NCI-H748 treated with DMSO at 0.1 percent for 48 hours (cell line): ENCODE results near the gene LSP1.
"Not testable (repeated sequence)": the region's sequence is repeated elsewhere in the genome, so short reads cannot be mapped to it uniquely, and the experiment has no call there.

Source experiments
- DNase-seq: peaks from one replicate; lab custom pipeline; 2025; lab: John Stamatoyannopoulos, UW

Gene LSP1

DNA sequence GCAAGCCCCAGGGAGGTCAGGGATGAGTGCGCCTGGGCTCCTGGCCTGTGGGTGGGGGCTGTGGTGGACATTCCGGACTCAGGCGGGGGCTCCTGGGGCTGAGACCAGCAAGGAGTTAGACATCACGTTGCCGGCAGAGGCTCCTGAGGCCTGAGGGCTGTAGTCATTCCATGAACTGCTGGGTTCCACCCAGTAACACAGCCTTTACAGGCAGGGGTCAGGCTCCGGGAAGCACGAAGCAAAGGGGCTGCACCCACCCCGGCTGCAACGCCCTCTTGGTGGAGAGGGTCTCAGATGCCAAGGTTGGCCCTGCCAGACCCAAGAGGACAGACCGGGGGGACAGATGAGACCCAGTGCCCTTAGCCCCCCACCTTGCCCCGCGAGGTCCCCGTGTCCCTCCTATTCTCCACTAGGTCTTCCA lies 75.6 kb downstream of the LSP1 start:
- no peak for DNase-seq

- DNase-seq: no peak
Observed at GRCh38 chr11:1928891-1929541, 76.1 kb downstream of the LSP1 start.

DNA sequence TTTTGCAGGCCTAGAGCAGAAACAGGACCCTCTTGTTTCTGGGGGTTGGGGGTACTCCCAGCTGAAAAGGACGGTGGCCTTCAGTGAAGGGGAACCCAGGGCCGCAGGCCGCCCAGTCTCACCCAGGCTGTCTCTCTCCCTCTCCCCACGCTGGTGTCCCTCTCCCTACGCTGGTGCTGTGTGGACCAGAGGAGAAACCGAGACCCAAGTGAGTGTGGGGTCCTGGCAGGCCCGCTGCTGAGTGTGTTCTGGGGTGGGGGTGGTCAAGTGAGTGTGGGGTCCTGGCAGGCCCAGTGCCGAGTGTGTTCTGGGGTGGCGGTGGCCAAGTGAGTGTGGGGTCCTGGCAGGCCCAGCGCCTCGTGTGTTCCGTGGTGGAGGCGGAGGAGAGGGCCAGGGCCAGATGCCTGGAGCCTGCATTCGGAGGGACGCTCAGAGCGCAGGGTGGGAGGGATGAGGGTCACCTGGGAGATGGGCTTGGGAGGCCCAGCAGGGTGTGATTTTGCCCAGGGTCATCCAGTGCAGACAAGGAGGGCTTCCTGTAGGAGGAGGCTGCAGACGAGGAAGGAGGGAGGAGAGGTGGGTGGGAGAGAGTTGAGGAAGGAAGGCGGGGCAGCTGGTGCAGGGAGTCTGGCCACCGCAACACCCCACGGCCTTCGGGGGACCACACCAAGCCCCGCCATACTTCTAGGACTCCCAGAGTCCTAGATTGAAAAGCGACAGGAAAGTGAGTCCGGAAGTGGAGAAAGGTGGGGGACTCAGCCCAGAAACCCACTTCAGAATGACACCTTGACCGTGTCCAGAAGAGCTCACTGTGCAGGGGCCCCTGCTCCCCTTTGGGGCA lies 77.0 kb downstream of the LSP1 start:
- DNase-seq: no peak

- DNase-seq: no peak
Observed at GRCh38 chr11:1930462-1930830, 77.6 kb downstream of the LSP1 start.

DNA sequence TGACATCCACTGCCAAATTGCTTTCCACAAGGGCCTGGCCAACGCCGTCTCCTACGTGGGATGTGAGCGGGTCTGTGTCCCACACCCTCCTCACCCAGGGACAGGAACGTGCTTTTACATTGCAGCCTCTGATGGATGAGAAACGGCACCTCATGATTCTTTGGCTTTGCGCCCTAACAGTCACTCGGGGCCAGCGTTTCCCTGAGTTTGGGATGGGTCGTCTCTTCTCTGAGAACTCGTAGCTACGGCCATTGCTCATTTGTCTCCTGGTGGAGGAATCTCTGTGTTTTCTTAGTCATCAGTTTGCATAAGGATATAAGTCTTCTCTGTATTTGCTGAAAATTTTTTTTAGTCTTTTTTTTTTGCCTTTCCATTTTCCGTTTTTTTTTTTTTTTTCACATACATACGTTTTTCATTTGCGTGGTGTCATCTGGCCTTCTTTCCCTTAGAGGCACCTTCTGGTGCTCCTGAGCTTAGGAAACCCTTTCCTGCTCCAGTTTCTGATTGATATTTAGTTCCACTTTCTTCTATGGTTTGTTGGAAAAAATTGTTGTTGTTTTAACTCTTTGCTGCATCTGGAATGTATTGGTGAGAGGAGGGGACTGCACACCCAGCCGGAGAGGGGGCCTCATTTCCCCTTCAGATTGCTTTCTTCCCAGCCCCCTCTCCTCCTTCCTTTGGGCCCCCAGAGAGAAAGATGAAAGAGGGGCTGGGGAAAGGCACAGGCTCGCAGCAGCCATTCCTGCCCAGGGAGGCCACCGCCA lies 78.6 kb downstream of the LSP1 start:
- DNase-seq: no peak

DNA sequence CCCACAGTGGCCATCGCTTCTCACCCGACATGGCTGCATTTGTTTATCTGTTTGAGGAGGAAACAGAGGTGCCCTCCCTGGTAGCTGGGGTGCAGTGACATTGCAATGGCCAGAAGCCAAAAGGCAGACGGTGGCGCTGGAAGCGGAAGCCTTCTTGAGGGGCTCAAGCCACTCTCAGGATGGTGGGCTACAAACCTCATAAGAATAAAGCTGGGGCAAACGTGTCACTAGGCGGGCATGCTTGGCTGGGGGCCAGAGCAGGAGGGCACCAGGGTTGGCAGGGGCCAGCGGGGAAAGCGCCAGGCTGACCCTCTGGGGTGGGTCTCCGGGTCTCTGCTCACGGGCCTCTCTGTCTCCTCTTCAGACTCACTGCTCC lies 79.2 kb downstream of the LSP1 start:
- DNase-seq: no peak

DNA sequence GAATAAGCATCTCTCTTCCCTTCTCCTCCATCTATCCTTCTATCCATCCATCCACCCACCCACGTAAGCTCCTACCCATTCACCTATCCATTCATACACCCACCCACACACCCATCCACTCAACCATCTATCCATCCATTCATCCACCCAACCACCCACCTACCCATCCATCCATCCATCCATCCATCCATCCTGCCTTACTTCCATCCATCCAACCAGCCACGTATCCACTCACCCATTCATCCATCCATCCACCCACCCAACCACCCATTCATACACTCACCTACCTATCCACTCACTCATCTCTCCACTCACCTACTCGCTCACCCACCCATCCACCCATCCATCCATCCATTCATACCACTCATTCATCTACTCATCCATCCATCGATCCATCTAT lies 79.8 kb downstream of the LSP1 start:
- no peak for DNase-seq

DNA sequence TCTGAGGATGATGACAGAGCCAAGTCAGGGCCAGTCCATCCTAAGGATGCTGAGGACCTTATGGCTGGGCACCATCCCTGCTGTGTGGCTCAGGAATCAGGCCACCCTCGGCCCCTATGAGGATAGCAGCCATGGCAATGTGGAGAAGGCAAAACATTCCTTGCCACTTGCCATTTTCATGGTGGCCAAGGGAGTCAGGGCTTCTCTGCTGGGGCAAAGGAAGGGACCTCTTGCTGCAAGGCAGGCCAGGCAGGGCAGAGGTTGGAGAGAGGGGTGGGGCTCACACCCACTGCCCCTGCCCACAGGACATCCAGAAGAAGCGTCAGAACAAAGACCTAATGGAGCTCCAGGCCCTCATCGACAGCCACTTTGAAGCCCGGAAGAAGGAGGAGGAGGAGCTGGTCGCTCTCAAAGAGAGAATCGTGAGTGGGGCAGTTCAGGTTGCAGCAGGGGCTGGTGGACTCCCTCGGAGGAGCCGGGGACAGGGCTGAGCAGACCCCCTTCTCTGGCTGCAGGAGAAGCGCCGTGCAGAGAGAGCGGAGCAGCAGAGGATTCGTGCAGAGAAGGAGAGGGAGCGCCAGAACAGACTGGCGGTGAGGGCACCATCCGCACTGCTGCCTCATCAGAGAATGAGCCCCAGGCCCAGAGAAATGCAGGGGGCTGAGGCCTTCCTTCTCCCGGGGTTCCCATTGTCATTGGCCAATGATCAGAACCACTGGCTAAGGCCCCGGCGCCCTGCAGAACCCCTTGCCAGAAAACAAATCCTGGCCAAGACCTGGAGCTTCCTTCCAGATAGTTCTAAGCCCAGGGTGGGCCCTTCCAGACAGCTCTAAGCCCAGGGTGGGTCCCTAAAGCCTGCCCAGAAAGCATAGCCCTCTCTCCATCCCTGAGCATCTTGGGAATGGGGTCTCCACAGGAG lies 80.8 kb downstream of the LSP1 start:
- DNase-seq: no peak

DNA sequence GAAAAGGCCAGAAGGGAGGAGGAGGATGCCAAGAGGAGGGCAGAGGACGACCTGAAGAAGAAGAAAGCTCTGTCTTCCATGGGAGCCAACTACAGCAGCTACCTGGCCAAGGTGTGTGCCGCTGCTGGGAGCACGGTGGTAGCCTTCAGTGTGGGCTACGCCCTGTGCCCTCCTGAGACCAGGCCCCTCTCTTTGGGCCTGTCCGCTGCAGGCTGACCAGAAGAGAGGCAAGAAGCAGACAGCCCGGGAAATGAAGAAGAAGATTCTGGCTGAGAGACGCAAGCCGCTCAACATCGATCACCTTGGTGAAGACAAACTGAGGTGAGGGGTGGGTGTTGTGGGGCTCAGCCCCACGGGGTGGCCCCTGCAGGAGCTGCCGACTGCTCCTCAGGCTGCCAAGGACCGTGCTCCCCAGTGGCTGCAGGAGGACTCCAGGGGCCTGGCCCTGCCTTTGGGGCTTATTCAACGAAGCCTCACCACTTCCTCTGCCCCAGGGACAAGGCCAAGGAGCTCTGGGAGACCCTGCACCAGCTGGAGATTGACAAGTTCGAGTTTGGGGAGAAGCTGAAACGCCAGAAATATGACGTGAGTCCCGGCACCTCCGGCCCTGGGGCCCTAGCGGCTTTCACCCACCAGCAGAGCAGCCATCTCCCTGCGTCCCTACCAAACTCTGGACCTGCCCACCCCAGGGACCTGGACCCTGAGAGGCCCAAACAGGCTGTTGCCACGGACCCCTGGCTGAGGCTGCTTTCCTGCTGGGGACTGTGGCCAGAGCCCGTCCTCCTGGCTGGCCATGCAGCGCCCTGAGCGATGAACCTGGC lies 81.7 kb downstream of the LSP1 start:
- no peak for DNase-seq

- DNase-seq: no peak
Observed at GRCh38 chr11:1935156-1936071, 82.5 kb downstream of the LSP1 start.

GRCh38 chr11:1936072-1936780 lies 83.3 kb downstream of the LSP1 start:
- DNase-seq: no peak

- DNase-seq: no peak
Observed at GRCh38 chr11:1936781-1937615, 84.1 kb downstream of the LSP1 start.

GRCh38 chr11:1937616-1938342 lies 84.9 kb downstream of the LSP1 start:
- no peak for DNase-seq

GRCh38 chr11:1938343-1939005 lies 85.6 kb downstream of the LSP1 start:
- no peak for DNase-seq

DNA sequence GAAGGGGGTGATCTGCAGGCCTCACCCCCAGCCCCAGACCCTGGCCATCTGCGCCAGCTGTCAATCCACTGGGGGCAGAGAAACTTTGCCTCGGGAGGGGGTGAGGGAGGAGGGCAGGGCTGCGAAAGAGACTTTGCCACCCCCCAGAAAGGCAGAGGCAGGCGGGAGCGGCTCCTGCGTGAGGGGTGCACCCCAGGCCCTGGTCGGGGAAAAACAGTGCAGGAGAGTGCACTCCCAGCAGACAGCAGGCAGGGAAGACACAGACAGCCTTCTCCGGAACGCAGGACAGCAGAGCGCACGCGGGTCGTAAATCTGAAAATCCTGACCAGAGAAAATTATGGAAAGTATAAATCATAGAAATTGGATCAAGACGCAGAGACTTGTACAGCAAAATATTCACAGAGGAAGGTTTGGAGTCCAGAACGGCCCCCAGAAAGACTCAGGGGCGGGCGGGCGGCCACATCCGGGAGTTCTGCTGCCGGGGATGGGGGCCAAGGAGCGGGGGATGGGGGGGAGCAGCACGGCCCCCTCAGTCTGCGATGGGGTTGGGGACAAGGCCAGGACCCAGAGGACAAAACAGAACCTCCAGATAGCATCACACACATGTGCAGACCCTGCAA lies 86.2 kb downstream of the LSP1 start:
- DNase-seq: no peak

DNA sequence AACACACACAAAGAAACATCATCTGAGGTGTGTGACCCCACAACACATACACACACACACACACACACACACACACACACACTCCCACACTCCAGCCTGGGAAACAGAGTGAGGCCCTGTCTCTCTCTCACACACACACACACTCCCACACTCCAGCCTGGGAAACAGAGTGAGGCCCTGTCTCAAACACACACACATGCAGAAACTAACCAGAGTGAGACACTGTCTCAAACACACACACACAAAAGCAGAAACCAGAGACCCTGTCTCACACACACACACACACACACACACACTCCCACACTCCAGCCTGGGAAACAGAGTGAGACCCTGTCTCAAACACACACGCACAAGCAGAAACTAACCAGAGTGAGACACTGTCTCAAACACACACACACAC lies 86.9 kb downstream of the LSP1 start:
- DNase-seq: not testable (repeated sequence)
